HL-60 (cell line): Measurements from ENCODE around the gene ACSS3.

ENCODE experiments used
- DNase-seq, 2 experiments: peaks; one replicate each; pipeline ENCODE4 v3.0.0-alpha.2; 2010 to 2020; ENCODE audit warnings: low read depth in 1 of 2, low spot score in 1 of 2
- H3K27ac ChIP-seq: fragments of 250-450 bp; sonication (Bioruptor Pico); replicated peaks from 2 replicates; pipeline ENCODE4 v1.5.1; 2020; ENCODE audit warnings: mild to moderate bottlenecking, moderate library complexity
- H3K27me3 ChIP-seq: fragments of 250-450 bp; sonication (Bioruptor Pico); 2 replicates; pipeline ENCODE4 v1.5.1; 2021; ENCODE audit warnings: mild to moderate bottlenecking, moderate library complexity; ENCODE audit not compliant: insufficient read depth, poor library complexity, severe bottlenecking
- H3K4me3 ChIP-seq: replicated peaks from 2 replicates; pipeline ENCODE4 v1.5.1; 2011; ENCODE audit warnings: mild to moderate bottlenecking, control low read depth, low read length; ENCODE audit not compliant: insufficient read depth
- GABPA ChIP-seq: IDR thresholded peaks from 2 replicates; pipeline ENCODE4 v1.6.1; 2012; ENCODE audit warnings: low read depth
- POLR2AphosphoS5 ChIP-seq: IDR thresholded peaks from 2 replicates; pipeline ENCODE4 v1.6.1; 2012; ENCODE audit warnings: low read depth
- REST ChIP-seq: IDR thresholded peaks from 2 replicates; pipeline ENCODE4 v1.6.1; 2012; ENCODE audit warnings: low read depth; ENCODE audit not compliant: insufficient replicate concordance
- SPI1 ChIP-seq: IDR thresholded peaks from 2 replicates; pipeline ENCODE4 v1.6.1; 2012; ENCODE audit warnings: low read depth, mild to moderate bottlenecking, borderline replicate concordance
- TF ChIP-seq, protein P1 (sequence below): IDR thresholded peaks from one replicate; pipeline ENCODE4 v1.5.1; 2011; ENCODE audit warnings: low read length, control low read depth, inconsistent platforms; ENCODE audit not compliant: insufficient read depth

Gene ACSS3

DNA sequence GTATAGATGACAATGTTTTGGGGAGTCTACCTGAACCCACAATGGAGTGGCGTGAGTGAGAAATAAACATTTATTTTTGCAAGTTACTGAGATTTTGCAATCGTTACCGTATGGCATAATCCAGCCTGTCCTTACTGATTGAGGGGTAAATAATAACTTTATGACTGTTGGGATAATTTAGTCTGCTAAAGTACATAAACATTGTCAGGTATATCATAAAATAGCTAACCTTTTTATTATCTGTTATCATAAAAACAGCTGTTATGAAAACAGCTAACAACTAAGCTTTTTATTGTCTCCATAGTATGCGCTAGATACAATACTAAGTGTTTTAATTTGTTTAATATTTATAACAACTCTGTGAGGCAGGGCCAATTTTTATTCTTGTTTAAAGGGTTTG, 10.3 kb downstream of the ACSS3 start:
- peaks cover 2% of the 10 kb centered on the region for H3K27me3 ChIP-seq
- H3K4me3 ChIP-seq, result no peak overlapping the region
- no peak for DNase-seq
- TF ChIP-seq REST, result no peak
- no peak overlapping the region for H3K27ac ChIP-seq

DNA sequence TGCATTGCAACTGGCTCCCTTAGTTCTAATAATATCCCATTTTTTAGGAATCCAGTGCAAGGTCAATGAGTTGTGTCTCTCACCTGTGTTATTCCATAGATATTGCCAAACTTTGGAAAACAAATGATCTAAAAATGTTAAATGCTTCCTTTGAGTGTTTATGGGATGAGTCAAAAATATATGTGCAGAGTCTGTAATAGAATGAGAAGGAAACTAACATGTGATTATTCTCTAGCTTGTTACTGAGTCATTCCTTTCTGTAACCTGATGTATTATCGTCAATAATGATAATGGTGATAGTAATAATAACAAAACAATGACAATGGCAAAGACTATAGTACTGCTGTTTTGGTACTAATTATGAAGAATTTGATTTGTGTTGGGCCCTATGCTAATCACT, 11.5 kb downstream of the ACSS3 start:
- Histone ChIP-seq H3K27ac (no peak overlapping the region), H3K27me3 (peaks cover 2% of the 10 kb centered on the region), H3K4me3 (no peak overlapping the region)
- no peak for DNase-seq
- TF ChIP-seq REST, result no peak
- no peak for TF ChIP-seq POLR2AphosphoS5
- TF ChIP-seq GABPA, result no peak
- no peak for TF ChIP-seq SPI1
- TF ChIP-seq, protein P1, sequence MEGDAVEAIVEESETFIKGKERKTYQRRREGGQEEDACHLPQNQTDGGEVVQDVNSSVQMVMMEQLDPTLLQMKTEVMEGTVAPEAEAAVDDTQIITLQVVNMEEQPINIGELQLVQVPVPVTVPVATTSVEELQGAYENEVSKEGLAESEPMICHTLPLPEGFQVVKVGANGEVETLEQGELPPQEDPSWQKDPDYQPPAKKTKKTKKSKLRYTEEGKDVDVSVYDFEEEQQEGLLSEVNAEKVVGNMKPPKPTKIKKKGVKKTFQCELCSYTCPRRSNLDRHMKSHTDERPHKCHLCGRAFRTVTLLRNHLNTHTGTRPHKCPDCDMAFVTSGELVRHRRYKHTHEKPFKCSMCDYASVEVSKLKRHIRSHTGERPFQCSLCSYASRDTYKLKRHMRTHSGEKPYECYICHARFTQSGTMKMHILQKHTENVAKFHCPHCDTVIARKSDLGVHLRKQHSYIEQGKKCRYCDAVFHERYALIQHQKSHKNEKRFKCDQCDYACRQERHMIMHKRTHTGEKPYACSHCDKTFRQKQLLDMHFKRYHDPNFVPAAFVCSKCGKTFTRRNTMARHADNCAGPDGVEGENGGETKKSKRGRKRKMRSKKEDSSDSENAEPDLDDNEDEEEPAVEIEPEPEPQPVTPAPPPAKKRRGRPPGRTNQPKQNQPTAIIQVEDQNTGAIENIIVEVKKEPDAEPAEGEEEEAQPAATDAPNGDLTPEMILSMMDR, result no peak

GRCh38 chr12:81092053-81092452, 14.2 kb downstream of the ACSS3 start:
- Histone ChIP-seq H3K27ac (no peak overlapping the region), H3K4me3 (no peak overlapping the region), H3K27me3 (peaks cover 2% of the 10 kb centered on the region)
- TF ChIP-seq POLR2AphosphoS5 (no peak), REST (no peak), GABPA (no peak), SPI1 (no peak)
- TF ChIP-seq, protein P1, result no peak
- DNase-seq, result no peak

DNA sequence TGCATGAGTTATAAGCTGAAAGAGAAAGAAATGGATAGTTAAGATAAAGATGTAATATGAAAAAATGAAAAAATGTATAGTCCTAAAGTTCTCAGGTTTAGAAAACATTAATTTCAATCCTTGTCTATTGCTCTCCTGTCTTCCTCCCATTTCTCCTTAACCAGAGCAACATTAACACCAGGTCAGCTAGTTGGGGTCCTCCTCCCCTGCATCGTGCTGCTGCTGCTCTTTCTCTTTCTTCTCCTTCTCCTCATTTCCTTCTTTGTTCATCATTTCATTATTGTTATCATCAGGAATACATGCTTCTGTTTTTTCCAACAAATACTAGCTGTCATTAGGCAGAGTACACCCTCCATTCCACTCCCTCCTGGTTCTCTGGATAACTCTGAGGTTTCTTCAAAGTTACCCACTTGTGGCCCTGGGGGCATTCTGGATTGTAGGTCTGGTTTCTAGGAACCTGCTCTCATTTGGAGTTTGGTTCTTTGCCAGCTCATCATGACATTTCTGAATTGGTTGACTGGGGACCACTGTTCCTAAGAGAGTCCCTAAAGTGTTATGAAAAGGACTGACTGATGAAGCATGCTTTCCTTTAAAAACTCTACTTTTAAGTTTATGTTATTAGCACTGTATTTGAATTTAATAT, 17.0 kb downstream of the ACSS3 start:
- Histone ChIP-seq H3K4me3 (no peak overlapping the region), H3K27me3 (peaks cover 2% of the 10 kb centered on the region), H3K27ac (no peak overlapping the region)
- TF ChIP-seq SPI1 (no peak), GABPA (no peak), REST (no peak), POLR2AphosphoS5 (no peak)
- TF ChIP-seq, protein P1, result no peak
- no peak for DNase-seq
